ENCODE results near the gene MUC2.

Gene MUC2

DNA sequence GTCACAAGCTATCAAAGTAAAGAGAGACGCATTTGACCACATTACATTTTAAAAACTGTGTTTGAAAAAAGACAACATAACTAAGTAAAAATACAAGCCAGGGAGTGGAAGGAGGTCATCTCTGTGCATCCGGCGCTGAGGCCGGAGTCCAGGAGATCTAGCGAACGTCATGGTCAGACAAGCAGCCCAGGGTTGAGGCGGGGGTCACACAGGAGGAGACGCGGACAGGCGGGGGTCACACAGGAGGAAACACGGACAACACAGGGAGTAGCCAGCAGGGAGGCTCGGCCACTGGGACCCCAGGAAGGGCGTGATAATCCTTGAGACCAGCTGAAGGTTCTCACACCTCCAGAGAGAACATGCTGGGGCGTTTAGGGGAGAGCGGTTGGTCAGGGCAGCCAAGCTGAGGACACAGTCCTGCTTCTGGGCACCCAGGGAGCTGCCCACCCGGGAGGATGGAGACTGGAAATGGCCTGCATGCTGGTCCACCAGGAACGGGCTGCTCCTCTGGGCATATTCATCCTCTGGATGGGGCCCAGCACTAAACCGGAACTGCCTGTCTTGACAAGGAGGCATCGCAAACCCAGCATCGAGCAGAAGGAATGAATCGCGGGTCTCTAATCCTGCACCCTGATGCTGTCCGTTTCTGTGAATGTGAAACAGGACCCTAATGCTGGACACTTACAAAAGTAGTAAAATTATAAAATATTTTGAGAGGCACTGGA, 42.2 kb downstream of the MUC2 start:
- H3K4me3 ChIP-seq (ENCODE audit: low read length), result no peak overlapping the region
- no peak for DNase-seq (ENCODE audit: low read depth)
- TF ChIP-seq, protein P1, sequence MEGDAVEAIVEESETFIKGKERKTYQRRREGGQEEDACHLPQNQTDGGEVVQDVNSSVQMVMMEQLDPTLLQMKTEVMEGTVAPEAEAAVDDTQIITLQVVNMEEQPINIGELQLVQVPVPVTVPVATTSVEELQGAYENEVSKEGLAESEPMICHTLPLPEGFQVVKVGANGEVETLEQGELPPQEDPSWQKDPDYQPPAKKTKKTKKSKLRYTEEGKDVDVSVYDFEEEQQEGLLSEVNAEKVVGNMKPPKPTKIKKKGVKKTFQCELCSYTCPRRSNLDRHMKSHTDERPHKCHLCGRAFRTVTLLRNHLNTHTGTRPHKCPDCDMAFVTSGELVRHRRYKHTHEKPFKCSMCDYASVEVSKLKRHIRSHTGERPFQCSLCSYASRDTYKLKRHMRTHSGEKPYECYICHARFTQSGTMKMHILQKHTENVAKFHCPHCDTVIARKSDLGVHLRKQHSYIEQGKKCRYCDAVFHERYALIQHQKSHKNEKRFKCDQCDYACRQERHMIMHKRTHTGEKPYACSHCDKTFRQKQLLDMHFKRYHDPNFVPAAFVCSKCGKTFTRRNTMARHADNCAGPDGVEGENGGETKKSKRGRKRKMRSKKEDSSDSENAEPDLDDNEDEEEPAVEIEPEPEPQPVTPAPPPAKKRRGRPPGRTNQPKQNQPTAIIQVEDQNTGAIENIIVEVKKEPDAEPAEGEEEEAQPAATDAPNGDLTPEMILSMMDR (IDR thresholded peaks at IDR 0.05; ENCODE audit: insufficient read depth, low read depth, low read length, missing control alignments), result no peak

DNA sequence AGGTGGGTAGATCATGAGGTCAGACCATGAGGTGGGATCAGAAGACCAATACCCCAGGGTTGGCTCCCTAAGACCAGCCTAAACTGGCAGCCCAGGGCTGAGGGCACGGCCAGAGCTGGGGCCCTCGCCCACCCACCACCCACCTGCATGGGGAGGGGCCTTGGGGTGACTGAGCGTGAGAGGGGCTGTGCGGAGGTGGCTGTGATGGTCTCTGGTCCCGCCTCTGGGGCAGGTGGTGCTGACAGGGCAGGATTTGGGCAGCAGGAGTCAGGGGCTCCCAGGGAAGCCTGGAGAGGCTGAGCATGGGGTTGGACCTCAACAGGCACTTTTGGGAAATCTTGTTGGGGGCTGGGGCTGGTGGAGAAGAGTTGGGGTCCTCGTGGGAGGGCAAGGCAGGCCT, 43.3 kb downstream of the MUC2 start:
- TF ChIP-seq, protein P1 (IDR thresholded peaks at IDR 0.05; ENCODE audit: insufficient read depth, low read depth, low read length, missing control alignments), result no peak
- H3K4me3 ChIP-seq (ENCODE audit: low read length), result no peak overlapping the region
- DNase-seq (ENCODE audit: low read depth), result no peak

DNA sequence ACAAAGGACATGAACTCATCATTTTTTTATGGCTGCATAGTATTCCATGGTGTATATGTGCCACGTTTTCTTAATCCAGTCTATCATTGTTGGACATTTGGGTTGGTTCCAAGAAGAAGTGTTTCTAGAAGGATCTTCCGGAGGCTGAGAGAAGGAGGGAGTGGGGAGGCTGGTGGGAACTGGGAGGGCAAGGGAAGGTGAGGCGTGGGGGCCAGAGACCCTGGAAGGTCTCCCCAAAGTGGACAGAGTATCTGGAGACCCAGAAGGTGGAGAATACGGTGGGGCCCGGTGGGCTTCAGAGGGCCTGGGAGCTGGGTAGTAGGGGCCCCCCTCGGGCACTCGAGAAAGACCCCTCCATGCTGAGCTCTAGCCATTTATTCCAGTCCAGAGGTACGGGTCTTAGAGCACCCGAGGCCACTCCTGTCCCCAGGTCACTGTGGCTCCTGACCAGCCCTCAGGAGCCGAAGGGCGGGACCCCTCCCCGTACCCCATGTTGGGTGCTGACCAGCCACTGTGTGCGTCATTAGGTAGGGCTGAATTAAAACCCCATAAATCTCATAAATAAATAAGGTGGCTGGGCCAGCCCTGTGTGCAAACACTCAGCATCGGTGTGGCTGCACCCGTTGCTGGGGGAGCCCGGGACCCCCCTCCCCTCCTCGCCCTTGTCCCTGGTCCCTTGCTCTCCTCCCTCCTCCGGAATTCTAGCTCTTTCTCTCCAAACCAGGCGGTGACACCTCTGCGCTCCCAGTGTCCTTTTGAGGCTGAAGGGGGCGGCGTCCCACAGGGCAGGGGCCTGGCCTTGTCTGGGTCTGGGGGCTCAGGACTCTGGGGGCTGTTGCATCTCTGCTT, 44.3 kb downstream of the MUC2 start:
- H3K4me3 ChIP-seq (ENCODE audit: low read length), result no peak overlapping the region
- TF ChIP-seq, protein P1 (IDR thresholded peaks at IDR 0.05; ENCODE audit: insufficient read depth, low read depth, low read length, missing control alignments), result no peak
- no peak for DNase-seq (ENCODE audit: low read depth)

DNA sequence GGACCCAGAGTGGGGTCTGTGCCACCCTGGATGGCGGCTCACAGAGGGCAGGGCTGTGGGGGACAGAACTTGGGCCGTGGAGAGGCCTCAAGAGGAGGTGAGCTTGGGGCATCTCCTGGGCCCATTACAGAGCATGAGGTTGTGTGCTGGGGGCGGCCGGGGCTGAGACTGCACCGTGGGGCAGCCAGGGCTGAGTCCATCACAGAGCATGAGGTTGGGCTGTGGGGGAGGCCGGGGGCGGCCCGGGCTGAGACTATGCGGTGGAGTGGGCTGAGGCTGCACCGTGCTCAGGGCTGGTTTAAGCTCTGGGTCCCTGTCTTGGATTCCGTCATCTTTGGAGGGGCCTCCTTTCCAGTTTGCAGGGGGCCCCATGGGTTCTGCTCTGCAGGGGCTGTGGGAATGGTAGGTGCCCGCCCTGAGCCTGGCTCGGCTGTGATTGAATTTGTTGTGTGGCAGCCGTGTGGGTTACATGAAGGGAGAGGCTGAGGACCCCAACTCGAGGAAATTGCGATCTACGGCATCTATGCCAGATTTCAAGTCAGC, 45.0 kb downstream of the MUC2 start:
- no peak for DNase-seq (ENCODE audit: low read depth)
- TF ChIP-seq, protein P1 (IDR thresholded peaks at IDR 0.05; ENCODE audit: insufficient read depth, low read depth, low read length, missing control alignments), result no peak
- H3K4me3 ChIP-seq (ENCODE audit: low read length), result no peak overlapping the region

DNA sequence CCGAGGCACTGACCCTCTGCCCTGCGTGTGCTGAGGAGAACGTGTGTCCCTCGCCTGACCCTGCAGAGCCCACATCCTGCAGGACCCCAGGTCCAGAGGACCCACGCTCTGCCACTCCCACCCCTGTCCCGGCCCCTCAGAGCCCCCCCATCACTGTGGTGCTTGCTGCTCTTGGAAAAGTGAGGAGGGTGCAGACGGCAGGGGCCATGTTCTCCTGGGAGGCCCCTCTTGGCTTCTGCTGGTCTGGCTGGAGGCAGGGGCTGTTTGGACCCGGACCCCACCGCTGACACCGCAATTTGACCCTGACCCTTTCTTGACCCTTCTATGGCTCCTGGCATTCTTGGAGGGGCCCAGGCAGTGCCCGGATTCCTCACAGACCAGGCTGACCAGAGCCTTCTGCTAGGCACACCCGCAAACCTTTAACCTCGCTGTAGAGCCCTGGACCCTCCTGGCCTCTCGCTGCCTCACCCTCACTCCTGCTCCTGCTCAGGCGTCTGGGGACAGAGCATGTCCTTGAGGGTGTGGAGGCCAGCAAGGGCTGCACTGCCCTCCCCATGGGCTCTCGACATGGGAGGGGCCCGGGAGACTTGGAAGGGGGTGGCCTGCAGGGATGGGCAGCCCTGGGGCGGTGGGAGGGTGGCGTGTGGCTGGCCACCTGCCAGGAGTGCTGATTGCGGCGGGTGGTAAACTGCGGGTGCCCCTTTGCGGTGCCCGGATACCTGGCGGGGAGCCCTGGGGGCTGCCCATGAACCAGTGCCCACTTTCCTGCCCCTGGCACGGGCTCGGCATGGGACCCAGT, 46.1 kb downstream of the MUC2 start:
- no peak overlapping the region for H3K4me3 ChIP-seq (ENCODE audit: low read length)
- TF ChIP-seq, protein P1 (IDR thresholded peaks at IDR 0.05; ENCODE audit: insufficient read depth, low read depth, low read length, missing control alignments), result no peak
- no peak for DNase-seq (ENCODE audit: low read depth)

DNA sequence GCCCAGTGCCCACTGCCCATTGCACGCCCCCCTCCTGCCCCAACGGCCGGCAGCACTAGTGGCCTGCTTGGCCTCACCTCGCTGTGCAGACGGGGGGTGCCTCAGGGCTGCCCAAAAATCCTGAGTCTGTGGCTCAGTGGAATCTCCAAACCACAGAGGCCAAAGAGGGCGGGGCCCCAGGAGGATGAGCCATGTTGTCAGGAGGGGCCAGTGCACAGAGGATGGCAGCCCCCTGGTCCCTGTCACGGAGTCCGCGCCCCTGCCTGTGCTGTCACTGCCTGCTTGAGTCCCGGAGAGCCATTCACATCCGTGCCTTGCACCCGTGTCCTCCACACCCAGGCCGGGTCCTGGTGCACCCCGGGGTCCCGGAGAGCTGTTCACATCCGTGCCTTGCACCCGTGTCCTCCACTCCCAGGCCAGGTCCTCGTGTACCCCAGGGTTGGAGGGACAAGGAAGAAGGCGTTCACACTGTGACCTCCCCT, 46.7 kb downstream of the MUC2 start:
- H3K4me3 ChIP-seq (ENCODE audit: low read length), result no peak overlapping the region
- no peak for DNase-seq (ENCODE audit: low read depth)
- TF ChIP-seq, protein P1 (IDR thresholded peaks at IDR 0.05; ENCODE audit: insufficient read depth, low read depth, low read length, missing control alignments), result no peak
